H9 (cell line): Measurements from ENCODE around the gene AKIRIN1. TPM values are rescaled to one million over a fixed set of nuclear protein-coding genes. Genes with fewer than 3 reads are reported as not detected.
"Not testable (repeated sequence)": the region's sequence is repeated elsewhere in the genome, so short reads cannot be mapped to it uniquely, and the experiment has no call there.

Experiments used
- DNase-seq: peaks from one replicate; pipeline ENCODE4 v3.0.0-alpha.2; 2017
- H2AFZ ChIP-seq: one replicate; pipeline ENCODE4 v1.6.1; 2013; ENCODE audit warnings: mild to moderate bottlenecking, low read length, control low read depth, moderate library complexity
- H2AK5ac ChIP-seq: 2 replicates; pipeline ENCODE4 v1.6.1; 2013; ENCODE audit warnings: low read length, control low read depth, mixed read lengths; ENCODE audit not compliant: insufficient read length
- H2BK120ac ChIP-seq: one replicate; pipeline ENCODE4 v1.6.1; 2013; ENCODE audit warnings: low read depth, mild to moderate bottlenecking, low read length, control low read depth, inconsistent platforms; ENCODE audit not compliant: poor library complexity, severe bottlenecking
- H2BK12ac ChIP-seq: 2 replicates; pipeline ENCODE4 v1.6.1; 2013; ENCODE audit warnings: low read length, control low read depth, mixed read lengths, low read depth; ENCODE audit not compliant: insufficient read length
- H2BK15ac ChIP-seq: 2 replicates; pipeline ENCODE4 v1.6.1; 2013; ENCODE audit warnings: low read depth, low read length, control low read depth
- H2BK20ac ChIP-seq: one replicate; pipeline ENCODE4 v1.6.1; 2013; ENCODE audit warnings: low read depth, mild to moderate bottlenecking, low read length, control low read depth, inconsistent platforms; ENCODE audit not compliant: poor library complexity, severe bottlenecking
- H2BK5ac ChIP-seq: 2 replicates; pipeline ENCODE4 v1.6.1; 2013; ENCODE audit warnings: low read length, control low read depth, mixed read lengths; ENCODE audit not compliant: insufficient read length
- H3K14ac ChIP-seq: 2 replicates; pipeline ENCODE4 v1.6.1; 2013; ENCODE audit warnings: low read length, control low read depth; ENCODE audit not compliant: insufficient read depth
- H3K18ac ChIP-seq: 2 replicates; pipeline ENCODE4 v1.6.1; 2013; ENCODE audit warnings: low read depth, mild to moderate bottlenecking, mixed read lengths, low read length, control low read depth; ENCODE audit not compliant: insufficient read length
- H3K23ac ChIP-seq: 2 replicates; pipeline ENCODE4 v1.6.1; 2013; ENCODE audit warnings: low read length, control low read depth, mixed read lengths, low read depth; ENCODE audit not compliant: insufficient read length
- H3K23me2 ChIP-seq: 2 replicates; pipeline ENCODE4 v1.6.1; 2013; ENCODE audit warnings: low read depth, mild to moderate bottlenecking, mixed read lengths, low read length, control low read depth; ENCODE audit not compliant: insufficient read length, poor library complexity, severe bottlenecking
- H3K27ac ChIP-seq: 2 replicates; pipeline ENCODE4 v1.5.1; 2013; ENCODE audit warnings: low read length, control low read depth, mixed read lengths, low read depth; ENCODE audit not compliant: insufficient read length
- H3K27me3 ChIP-seq: 2 replicates; pipeline ENCODE4 v1.6.1; 2013; ENCODE audit warnings: low read length, control low read depth, inconsistent platforms; ENCODE audit not compliant: insufficient read depth
- H3K4ac ChIP-seq: 2 replicates; pipeline ENCODE4 v1.6.1; 2013; ENCODE audit warnings: low read depth, mild to moderate bottlenecking, control low read depth, inconsistent platforms, low read length, moderate library complexity
- H3K4me1 ChIP-seq: 2 replicates; pipeline ENCODE4 v1.6.1; 2013; ENCODE audit warnings: low read length, control low read depth, inconsistent platforms; ENCODE audit not compliant: insufficient read depth
- H3K4me2 ChIP-seq: 2 replicates; pipeline ENCODE4 v1.6.1; 2013; ENCODE audit warnings: low read length, control low read depth, mixed read lengths; ENCODE audit not compliant: insufficient read length, insufficient read depth
- H3K56ac ChIP-seq: 2 replicates; pipeline ENCODE4 v1.6.1; 2013; ENCODE audit warnings: low read depth, mild to moderate bottlenecking, mixed read lengths, low read length, control low read depth; ENCODE audit not compliant: insufficient read length
- H3K79me1 ChIP-seq: 2 replicates; pipeline ENCODE4 v1.6.1; 2013; ENCODE audit warnings: low read depth, mild to moderate bottlenecking, moderate library complexity, low read length, control low read depth, inconsistent platforms; ENCODE audit not compliant: insufficient read depth, poor library complexity, severe bottlenecking
- H3K79me2 ChIP-seq: 2 replicates; pipeline ENCODE4 v1.6.1; 2013; ENCODE audit warnings: low read length, control low read depth, inconsistent platforms; ENCODE audit not compliant: insufficient read depth
- H3K9ac ChIP-seq: 2 replicates; pipeline ENCODE4 v1.6.1; 2013; ENCODE audit warnings: low read length, control low read depth, mixed read lengths; ENCODE audit not compliant: insufficient read length; ENCODE audit errors: extremely low read depth
- H3K9me3 ChIP-seq: one replicate; pipeline ENCODE4 v1.6.1; 2013; ENCODE audit warnings: low read depth, low read length, inconsistent platforms; ENCODE audit not compliant: control insufficient read depth
- H3T11ph ChIP-seq: one replicate; pipeline ENCODE4 v1.6.1; 2013; ENCODE audit warnings: mild to moderate bottlenecking, low read length, control low read depth, inconsistent platforms
- H4K20me1 ChIP-seq: one replicate; pipeline ENCODE4 v1.6.1; 2013; ENCODE audit not compliant: control insufficient read depth, insufficient read length, insufficient read depth
- H4K5ac ChIP-seq: 2 replicates; pipeline ENCODE4 v1.6.1; 2013; ENCODE audit warnings: low read depth, mild to moderate bottlenecking, mixed read lengths, low read length, control low read depth; ENCODE audit not compliant: insufficient read length
- H4K8ac ChIP-seq: replicated peaks from 2 replicates; pipeline ENCODE4 v1.6.1; 2013; ENCODE audit warnings: low read length, control low read depth, mixed read lengths, low read depth; ENCODE audit not compliant: insufficient read length
- H4K91ac ChIP-seq: 2 replicates; pipeline ENCODE4 v1.6.1; 2013; ENCODE audit warnings: low read depth, mild to moderate bottlenecking, moderate library complexity, mixed read lengths, low read length, control low read depth; ENCODE audit not compliant: insufficient read length
- H3K27ac Mint-ChIP-seq, 3 experiments: 2 replicates in 2 of 3; 3 replicates in 1 of 3; pipeline ENCODE4 v1.8.0; 2020 to 2021; ENCODE audit warnings: mixed read lengths in 3 of 3, mild to moderate bottlenecking in 1 of 3, moderate library complexity in 1 of 3
- H3K27me3 Mint-ChIP-seq: 2 replicates; pipeline ENCODE4 v1.8.0; 2021; ENCODE audit warnings: low read depth, mild to moderate bottlenecking, moderate library complexity, mixed read lengths
- H3K36me3 Mint-ChIP-seq, 3 experiments: 2 replicates in 2 of 3; 3 replicates in 1 of 3; pipeline ENCODE4 v1.8.0; 2020 to 2021; ENCODE audit warnings: low read depth in 3 of 3, mixed read lengths in 3 of 3; ENCODE audit not compliant: insufficient read depth in 1 of 3
- H3K4me1 Mint-ChIP-seq, 2 experiments: 2 replicates each; pipeline ENCODE4 v1.8.0; 2020; ENCODE audit warnings: mixed read lengths in 2 of 2
- H3K4me3 Mint-ChIP-seq, 2 experiments: 2 replicates in 1 of 2; 3 replicates in 1 of 2; pipeline ENCODE4 v1.8.0; 2020 to 2021; ENCODE audit warnings: mild to moderate bottlenecking in 2 of 2, mixed read lengths in 2 of 2, moderate library complexity in 1 of 2
- H3K9me3 Mint-ChIP-seq, 2 experiments: 2 replicates in 1 of 2; 3 replicates in 1 of 2; pipeline ENCODE4 v1.8.0; 2020; ENCODE audit warnings: mild to moderate bottlenecking in 2 of 2, mixed read lengths in 2 of 2, moderate library complexity in 1 of 2
- WGBS: extraction: QIAGEN DNeasy Blood & Tissue Kit; methylation state at CpG from one replicate; pipeline ENCODE4 v1.1.7; 2013; ENCODE audit warnings: missing lambda C conversion rate, low lambda C conversion rate, mixed read lengths; ENCODE audit not compliant: insufficient read length; ENCODE audit errors: extremely low coverage; 5-methylcytosine and 5-hydroxymethylcytosine counted together
- total RNA-seq: library from RNA; stranded (reverse); gene quantifications from 2 replicates; pipeline ENCODE4 v1.2.1, GENCODE V29; 2021

The AKIRIN1 gene
- total RNA-seq, 1 experiment from 2014 or later = 237 TPM

DNA sequence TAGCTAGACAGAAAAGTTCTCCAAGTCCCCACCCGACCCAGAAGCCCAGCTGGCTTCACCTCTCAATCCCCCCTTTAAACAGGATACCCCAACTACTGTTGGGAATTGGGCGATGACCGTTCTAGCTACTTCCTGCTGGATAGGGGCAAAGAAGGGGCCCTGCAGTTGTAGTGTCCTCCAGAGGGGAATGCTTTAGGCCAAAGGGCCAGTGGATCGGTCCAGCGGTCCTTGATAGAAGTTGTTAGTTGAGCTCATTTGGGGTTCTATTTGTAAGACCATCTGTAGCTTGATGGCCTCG, 12.9 kb upstream of the AKIRIN1 start:
- H3K27ac ChIP-seq, H4K20me1 ChIP-seq, H2BK5ac ChIP-seq, H4K5ac ChIP-seq, H2AK5ac ChIP-seq, H3K56ac ChIP-seq, H3K9me3 ChIP-seq, H3K23me2 ChIP-seq, H2AFZ ChIP-seq, H3K27ac Mint-ChIP-seq, H3K4ac ChIP-seq, H3K4me3 Mint-ChIP-seq, H3K9ac ChIP-seq, H2BK12ac ChIP-seq, H3K27me3 ChIP-seq, H3K79me1 ChIP-seq, DNase-seq, H2BK20ac ChIP-seq, H3K14ac ChIP-seq, H3K4me1 ChIP-seq, H3K27me3 Mint-ChIP-seq, H3K4me1 Mint-ChIP-seq, H3K18ac ChIP-seq, H3K23ac ChIP-seq, H4K8ac ChIP-seq, H2BK15ac ChIP-seq, H2BK120ac ChIP-seq, H3K79me2 ChIP-seq, H3K4me2 ChIP-seq, H3T11ph ChIP-seq, H4K91ac ChIP-seq: not testable (repeated sequence)
- peaks cover 9 to 14% (median 12%) of the 10 kb centered on the region in 3 experiments; a peak in 6 of 7 replicates for H3K36me3 Mint-ChIP-seq
- no CpG with 5 or more reads among the region's 6 CpGs for WGBS
- peaks cover 22 to 25% of the 10 kb centered on the region in 2 experiments for H3K9me3 Mint-ChIP-seq

DNA sequence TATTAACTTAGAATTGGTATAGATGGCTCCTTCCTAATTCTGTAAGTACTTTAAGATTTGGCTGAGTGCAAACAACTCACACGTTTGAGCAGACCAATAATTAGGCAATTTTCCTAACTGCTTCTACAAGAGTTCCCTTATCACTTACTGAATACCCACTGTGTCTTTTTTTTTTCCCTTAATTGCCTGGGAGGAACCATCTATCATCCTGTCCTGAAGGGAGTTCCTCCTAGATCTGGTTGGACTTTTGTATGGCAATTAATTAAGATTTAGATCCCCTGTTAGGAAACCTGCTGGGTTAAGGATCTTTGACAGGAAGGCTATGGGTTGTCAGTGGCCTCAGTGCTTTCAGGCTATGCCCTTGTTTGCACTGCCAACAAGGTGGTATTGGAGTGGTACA, 11.7 kb upstream of the AKIRIN1 start:
- not testable (repeated sequence) for H4K8ac ChIP-seq, H4K20me1 ChIP-seq, H3K4me3 Mint-ChIP-seq, H2AK5ac ChIP-seq, H3K18ac ChIP-seq, H2BK15ac ChIP-seq, H3K9me3 ChIP-seq, H3K4me1 Mint-ChIP-seq, H2BK120ac ChIP-seq, H3K4me1 ChIP-seq, H2BK12ac ChIP-seq, H3K79me2 ChIP-seq, H3K23ac ChIP-seq, H4K91ac ChIP-seq, H3K56ac ChIP-seq, H3K14ac ChIP-seq, H3T11ph ChIP-seq, H3K79me1 ChIP-seq, H3K9ac ChIP-seq, H2AFZ ChIP-seq, H4K5ac ChIP-seq, H3K27me3 Mint-ChIP-seq, H3K27ac ChIP-seq, H3K23me2 ChIP-seq, H3K4me2 ChIP-seq, H3K27me3 ChIP-seq, H2BK20ac ChIP-seq, H3K4ac ChIP-seq, H3K27ac Mint-ChIP-seq, DNase-seq, H2BK5ac ChIP-seq
- peaks cover 9 to 14% (median 12%) of the 10 kb centered on the region in 3 experiments; a peak in 6 of 7 replicates for H3K36me3 Mint-ChIP-seq
- no CpG with 5 or more reads among the region's 1 CpG for WGBS
- H3K9me3 Mint-ChIP-seq = peaks cover 22 to 25% of the 10 kb centered on the region in 2 experiments
